Measurements from ENCODE around the gene CT47A7.
"Not testable (repeated sequence)": the region's sequence is repeated elsewhere in the genome, so short reads cannot be mapped to it uniquely, and the experiment has no call there.

CT47A7 gene

GRCh38 chrX:120956500-120956899 is at the start of gene CT47A7:
Gene CT47A7 (minus strand): TSS chrX:120956600. CDS start chrX:120956345, 255 bp downstream.
- not testable (repeated sequence) for DNase-seq

- DNase-seq = peak in 1 of 2 experiments; percentile 6
These were observed 44.2 kb upstream of the CT47A7 start for GRCh38 chrX:121000589-121000988.

GRCh38 chrX:120999413-120999812 is 43.0 kb upstream of the CT47A7 start:
- DNase-seq = no peak

GRCh38 chrX:120985660-120986059 is 29.3 kb upstream of the CT47A7 start, which contains the start of gene CT47A1:
Gene CT47A1 (minus strand): TSS chrX:120985760. CDS start chrX:120985529, 231 bp downstream.
- DNase-seq = not testable (repeated sequence)
